WTC11 (cell line): ENCODE data around the gene GRIA4. TPM values are rescaled to one million over a fixed set of nuclear protein-coding genes. Genes with fewer than 3 reads are reported as not detected.

Source experiments
- ATAC-seq: fragments of 200-7000 bp; cut with Tn5 transposase; 2 replicates; pipeline ENCODE4 v1.10.0; 2021; ENCODE audit warnings: mild to moderate bottlenecking, moderate library complexity
- CTCF ChIA-PET: fragments of 300-600 bp; sonication (Branson Sonifier 250); formaldehyde crosslinking; loops from one replicate; lab custom pipeline; 2021; ENCODE audit warnings: antibody characterized with exemption; lab: Charles Lee
- POLR2A ChIA-PET: fragments of 350-600 bp; sonication (Branson Sonifier 250); formaldehyde crosslinking; loops from one replicate; lab custom pipeline; 2021; ENCODE audit warnings: antibody characterized with exemption; lab: Charles Lee
- DNase-seq: peaks from one replicate; pipeline ENCODE4 v3.0.0; 2021; ENCODE audit warnings: low spot score
- H3K27ac Mint-ChIP-seq: 2 replicates; pipeline ENCODE4 v1.8.0; 2021; ENCODE audit warnings: mixed read lengths
- H3K27me3 Mint-ChIP-seq: 2 replicates; pipeline ENCODE4 v1.8.0; 2021; ENCODE audit warnings: low read depth, mild to moderate bottlenecking, moderate library complexity, mixed read lengths
- H3K36me3 Mint-ChIP-seq: 2 replicates; pipeline ENCODE4 v1.8.0; 2021; ENCODE audit warnings: mixed read lengths
- H3K4me1 Mint-ChIP-seq: 2 replicates; pipeline ENCODE4 v1.8.0; 2022; ENCODE audit warnings: mixed read lengths
- H3K4me3 Mint-ChIP-seq: 2 replicates; pipeline ENCODE4 v1.8.0; 2021; ENCODE audit warnings: mild to moderate bottlenecking, moderate library complexity, mixed read lengths
- H3K9me3 Mint-ChIP-seq: 2 replicates; pipeline ENCODE4 v1.8.0; 2021; ENCODE audit warnings: mixed read lengths
- AFF4 ChIP-seq: sonication (generic); formaldehyde crosslinking; IDR thresholded peaks from 2 replicates; pipeline ENCODE4 v1.8.1; 2023; ENCODE audit warnings: mild to moderate bottlenecking, missing genetic modification reagents, borderline replicate concordance
- ATF6 ChIP-seq: sonication (generic); formaldehyde crosslinking; IDR thresholded peaks from 2 replicates; pipeline ENCODE4 v1.8.1; 2023; ENCODE audit warnings: mild to moderate bottlenecking, missing genetic modification reagents
- CBFB ChIP-seq: sonication (generic); formaldehyde crosslinking; IDR thresholded peaks from 2 replicates; pipeline ENCODE4 v1.8.1; 2022; ENCODE audit warnings: mild to moderate bottlenecking, low read depth, missing genetic modification reagents
- CREB1 ChIP-seq: sonication (generic); formaldehyde crosslinking; IDR thresholded peaks from 2 replicates; pipeline ENCODE4 v1.8.0; 2023; ENCODE audit warnings: mild to moderate bottlenecking, missing genetic modification reagents
- EMX1 ChIP-seq: fragments of 250-450 bp; sonication (Bioruptor Pico); IDR thresholded peaks from 2 replicates; pipeline ENCODE4 v1.8.0; 2021; ENCODE audit warnings: mild to moderate bottlenecking
- FOXP4 ChIP-seq: sonication (generic); formaldehyde crosslinking; IDR thresholded peaks from 2 replicates; pipeline ENCODE4 v1.8.0; 2022; ENCODE audit warnings: mild to moderate bottlenecking, missing genetic modification reagents
- HMGA2 ChIP-seq: fragments of 250-450 bp; sonication (Bioruptor Pico); IDR thresholded peaks from 2 replicates; pipeline ENCODE4 v1.4.0; 2021; ENCODE audit warnings: mild to moderate bottlenecking, moderate library complexity
- HMGXB4 ChIP-seq: sonication (generic); formaldehyde crosslinking; IDR thresholded peaks from 2 replicates; pipeline ENCODE4 v1.8.1; 2023; ENCODE audit warnings: mild to moderate bottlenecking, moderate library complexity, missing genetic modification reagents
- IRF2 ChIP-seq: sonication (generic); formaldehyde crosslinking; IDR thresholded peaks from 2 replicates; pipeline ENCODE4 v1.8.0; 2022; ENCODE audit warnings: low read depth, missing genetic modification reagents, borderline replicate concordance
- KAT7 ChIP-seq: sonication (generic); formaldehyde crosslinking; IDR thresholded peaks from 2 replicates; pipeline ENCODE4 v1.8.1; 2023; ENCODE audit warnings: missing genetic modification reagents, mild to moderate bottlenecking, borderline replicate concordance
- MAX ChIP-seq: sonication (generic); formaldehyde crosslinking; IDR thresholded peaks from 2 replicates; pipeline ENCODE4 v1.8.0; 2022; ENCODE audit warnings: mild to moderate bottlenecking, missing genetic modification reagents
- MYBL2 ChIP-seq: sonication (generic); formaldehyde crosslinking; IDR thresholded peaks from 2 replicates; pipeline ENCODE4 v1.8.1; 2023; ENCODE audit warnings: mild to moderate bottlenecking, moderate library complexity, missing genetic modification reagents
- NFE2L1 ChIP-seq: sonication (generic); formaldehyde crosslinking; IDR thresholded peaks from 2 replicates; pipeline ENCODE4 v1.8.1; 2023; ENCODE audit warnings: missing genetic modification reagents
- NR2C2 ChIP-seq: sonication (generic); formaldehyde crosslinking; IDR thresholded peaks from 2 replicates; pipeline ENCODE4 v1.8.0; 2022; ENCODE audit warnings: mild to moderate bottlenecking, missing genetic modification reagents
- RORB ChIP-seq: fragments of 250-450 bp; sonication (Bioruptor Pico); IDR thresholded peaks from 2 replicates; pipeline ENCODE4 v1.9.0; 2021; ENCODE audit warnings: mild to moderate bottlenecking
- SMAD3 ChIP-seq: sonication (generic); formaldehyde crosslinking; IDR thresholded peaks from 2 replicates; pipeline ENCODE4 v1.8.0; 2022; ENCODE audit warnings: missing genetic modification reagents, mild to moderate bottlenecking, borderline replicate concordance
- TEAD4 ChIP-seq: sonication (generic); formaldehyde crosslinking; IDR thresholded peaks from 2 replicates; pipeline ENCODE4 v1.8.0; 2022; ENCODE audit warnings: mild to moderate bottlenecking, missing genetic modification reagents
- ZBTB43 ChIP-seq: sonication (generic); formaldehyde crosslinking; IDR thresholded peaks from 2 replicates; pipeline ENCODE4 v1.8.1; 2023; ENCODE audit warnings: mild to moderate bottlenecking, missing genetic modification reagents
- ZNF232 ChIP-seq: sonication (generic); formaldehyde crosslinking; IDR thresholded peaks from 2 replicates; pipeline ENCODE4 v1.8.0; 2022; ENCODE audit warnings: mild to moderate bottlenecking, missing genetic modification reagents
- total RNA-seq: library from RNA; stranded (reverse); gene quantifications from 3 replicates; pipeline ENCODE4 v1.2.3, GENCODE V29; 2021

GRIA4 gene
- total RNA-seq, 1 experiment from 2014 or later, result 11.4 TPM

- DNase-seq (no peak), ATAC-seq (no peak)
- no peaks in the 10 kb centered on the region for H3K27me3 Mint-ChIP-seq
- H3K4me3 Mint-ChIP-seq, result no peak overlapping the region
- H3K9me3 Mint-ChIP-seq, result no peaks in the 10 kb centered on the region
- no peaks in the 10 kb centered on the region for H3K36me3 Mint-ChIP-seq
- ChIA-PET POLR2A (no interaction called here), CTCF (no interaction called here)
- H3K27ac Mint-ChIP-seq, result no peak overlapping the region
- TF ChIP-seq TEAD4 (CRISPR knock-in tag) (no peak), IRF2 (no peak), RORB (no peak), CREB1 (CRISPR knock-in tag) (no peak), MAX (CRISPR knock-in tag) (no peak)
- peaks cover 8% of the 10 kb centered on the region for H3K4me1 Mint-ChIP-seq
These were observed 308.2 kb downstream of the GRIA4 start for GRCh38 chr11:105918039-105918438.

GRCh38 chr11:105918600-105918999, 308.7 kb downstream of the GRIA4 start:
- Mint-ChIP-seq H3K4me3 (no peak overlapping the region), H3K4me1 (peaks cover 8% of the 10 kb centered on the region), H3K27ac (no peak overlapping the region), H3K27me3 (no peaks in the 10 kb centered on the region), H3K36me3 (no peaks in the 10 kb centered on the region), H3K9me3 (no peaks in the 10 kb centered on the region)
- TF ChIP-seq ATF6 (no peak), RORB (no peak), NFE2L1 (CRISPR knock-in tag) (no peak), NR2C2 (CRISPR knock-in tag) (no peak), EMX1 (CRISPR knock-in tag) (no peak), CBFB (no peak), KAT7 (CRISPR knock-in tag) (no peak), SMAD3 (CRISPR knock-in tag) (no peak), HMGXB4 (CRISPR knock-in tag) (no peak), AFF4 (CRISPR knock-in tag) (no peak), HMGA2 (CRISPR knock-in tag) (no peak), FOXP4 (CRISPR knock-in tag) (no peak), ZNF232 (no peak), MYBL2 (no peak), ZBTB43 (no peak)
- ATAC-seq (no peak), DNase-seq (no peak)
- ChIA-PET CTCF (no interaction called here), POLR2A (no interaction called here)
